ENCODE results near the gene CCDC152.

DNA sequence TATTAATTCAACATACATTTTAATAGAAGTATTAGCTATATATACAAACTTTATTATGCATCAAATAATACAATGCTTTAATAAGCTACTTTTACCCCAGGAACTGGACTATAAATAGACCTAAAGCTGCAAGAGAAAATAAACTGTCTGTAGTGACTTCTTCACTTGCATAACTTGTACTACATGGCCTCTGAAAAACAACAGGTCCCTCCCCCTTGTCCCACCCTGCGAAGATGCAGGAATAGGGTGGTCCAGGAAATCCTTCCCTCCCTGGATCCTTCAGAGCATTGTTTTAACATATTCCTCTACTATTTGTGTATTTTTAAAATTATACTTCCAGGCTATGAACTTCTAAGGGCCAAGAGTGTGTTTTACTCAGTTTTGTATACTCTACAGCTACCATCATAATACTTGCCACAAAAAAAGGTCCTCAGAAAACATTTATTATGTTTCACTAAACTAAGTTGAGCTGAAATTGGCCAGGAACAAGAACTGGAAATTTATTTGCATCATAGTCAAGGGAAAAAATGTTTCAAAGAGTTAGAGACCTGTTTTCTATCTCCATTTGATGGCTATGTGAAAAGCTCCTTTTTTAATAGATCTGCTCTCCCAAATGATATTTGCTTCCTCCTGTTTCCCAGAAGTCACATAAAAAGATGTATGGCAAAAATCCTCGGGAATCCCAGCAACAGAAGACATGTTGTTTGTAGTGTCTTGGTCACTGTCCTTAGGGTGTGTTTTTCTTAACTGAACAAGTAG is 70.3 kb downstream of the CCDC152 start:
- TF ChIP-seq GATA2 (IDR thresholded peaks at IDR 0.05; ENCODE audit: low read depth, low read length) (no peak), GATA3 (IDR thresholded peaks at IDR 0.05; ENCODE audit: low read depth, low read length) (no peak)

Measured in SH-SY5Y (cell line).